Measurements from ENCODE around the gene CALU.

Gene CALU

DNA sequence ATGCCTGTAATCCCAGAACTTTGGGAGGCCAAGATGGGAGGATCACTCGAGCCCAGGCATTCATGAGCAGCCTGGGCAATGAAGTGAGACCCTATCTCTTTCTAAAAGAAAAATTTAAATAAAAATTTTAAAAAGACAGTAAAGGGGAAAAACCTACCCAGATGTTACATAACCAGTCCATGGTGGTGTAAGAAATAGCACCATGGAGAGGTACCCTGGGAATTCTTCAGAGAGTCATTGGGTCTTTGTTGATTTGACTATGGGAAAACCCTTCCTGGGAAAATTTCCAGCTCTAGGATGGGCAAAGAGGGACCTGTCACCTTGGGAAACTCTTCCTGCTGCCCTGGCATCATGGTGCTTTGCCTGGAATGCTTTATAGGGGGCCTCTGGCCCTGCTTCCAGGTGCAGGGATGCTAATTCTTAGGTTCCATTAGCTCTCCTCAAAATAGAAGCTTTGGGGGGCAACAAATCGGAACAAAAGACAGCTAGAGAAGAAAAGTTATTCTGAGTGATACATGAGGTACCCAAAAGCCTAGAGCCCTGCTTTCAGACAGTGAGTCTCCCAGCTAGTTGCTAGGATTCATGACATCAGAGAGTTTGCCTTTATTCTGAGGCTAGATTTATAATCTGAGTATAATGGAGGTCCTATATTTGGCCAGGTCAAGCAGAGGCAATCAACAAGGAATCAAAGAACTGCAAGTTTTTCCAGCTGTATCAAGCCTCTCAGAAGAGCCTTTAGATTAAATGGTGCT is 62.7 kb downstream of the CALU start:
- H2AFZ ChIP-seq (ENCODE audit: low read depth, low read length), result no peak overlapping the region
- H3K9me3 ChIP-seq (ENCODE audit: low read length), result peaks cover 2% of the 10 kb centered on the region
- H3K27me3 ChIP-seq (ENCODE audit: insufficient read depth, low read length), result no peaks in the 10 kb centered on the region
- H3K4me3 ChIP-seq (ENCODE audit: low read length), result no peak overlapping the region
- H3K4me1 ChIP-seq (ENCODE audit: insufficient read depth, low read length), result no peaks in the 10 kb centered on the region
- H3K36me3 ChIP-seq (ENCODE audit: insufficient read depth, low read length), result peaks cover 57% of the 10 kb centered on the region

- no peak overlapping the region for H2AFZ ChIP-seq (ENCODE audit: low read depth, low read length)
- no peaks in the 10 kb centered on the region for H3K4me1 ChIP-seq (ENCODE audit: insufficient read depth, low read length)
- H3K4me3 ChIP-seq (ENCODE audit: low read length), result no peak overlapping the region
- no peaks in the 10 kb centered on the region for H3K27me3 ChIP-seq (ENCODE audit: insufficient read depth, low read length)
- H3K36me3 ChIP-seq (ENCODE audit: insufficient read depth, low read length), result peaks cover 66% of the 10 kb centered on the region
- no peaks in the 10 kb centered on the region for H3K9me3 ChIP-seq (ENCODE audit: low read length)
Measured at GRCh38 chr7:128804484-128804883, 65.3 kb downstream of the CALU start.

DNA sequence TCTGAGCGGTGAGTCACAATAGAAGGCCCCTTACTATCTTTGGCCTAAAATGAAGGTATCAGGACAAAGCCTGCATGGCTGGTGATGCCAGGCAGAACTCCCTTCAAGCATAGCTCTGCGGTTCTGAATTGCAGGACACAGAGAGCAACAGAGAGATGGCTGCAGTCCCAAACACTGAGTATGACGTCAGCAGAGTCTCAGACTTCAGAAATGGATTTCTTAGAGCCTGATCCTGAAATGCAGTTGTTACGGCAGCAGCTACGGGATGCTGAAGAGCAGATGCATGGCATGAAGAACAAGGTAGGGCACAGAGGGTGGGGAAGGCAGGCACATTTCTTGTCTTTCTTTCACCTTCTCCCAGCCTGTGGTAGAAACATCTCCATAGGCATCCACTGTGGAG is 66.1 kb downstream of the CALU start:
- no peaks in the 10 kb centered on the region for H3K27me3 ChIP-seq (ENCODE audit: insufficient read depth, low read length)
- no peaks in the 10 kb centered on the region for H3K9me3 ChIP-seq (ENCODE audit: low read length)
- no peaks in the 10 kb centered on the region for H3K4me1 ChIP-seq (ENCODE audit: insufficient read depth, low read length)
- H3K4me3 ChIP-seq (ENCODE audit: low read length), result no peak overlapping the region
- H3K36me3 ChIP-seq (ENCODE audit: insufficient read depth, low read length), result peaks cover 68% of the 10 kb centered on the region
- no peak overlapping the region for H2AFZ ChIP-seq (ENCODE audit: low read depth, low read length)

DNA sequence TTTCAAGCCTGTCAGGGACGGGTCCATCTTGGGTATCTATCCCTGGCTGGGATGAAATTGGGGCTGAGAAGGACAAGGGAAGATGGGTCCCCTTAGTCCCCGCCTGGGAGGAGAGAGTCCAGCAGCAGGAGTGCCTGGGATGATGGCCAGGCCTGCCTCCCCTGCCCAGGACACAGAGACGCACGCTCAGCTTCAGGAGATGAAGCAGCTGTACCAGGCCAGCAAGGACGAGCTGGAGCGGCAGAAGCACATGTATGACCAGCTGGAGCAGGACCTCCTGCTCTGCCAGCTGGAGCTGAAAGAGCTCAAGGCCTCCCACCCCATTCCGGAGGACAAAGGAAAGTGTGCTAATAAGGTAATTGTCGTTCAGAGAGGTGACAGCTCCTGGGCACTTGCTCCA is 68.0 kb downstream of the CALU start:
- H3K4me3 ChIP-seq (ENCODE audit: low read length), result no peak overlapping the region
- no peak overlapping the region for H2AFZ ChIP-seq (ENCODE audit: low read depth, low read length)
- no peaks in the 10 kb centered on the region for H3K27me3 ChIP-seq (ENCODE audit: insufficient read depth, low read length)
- H3K9me3 ChIP-seq (ENCODE audit: low read length), result no peaks in the 10 kb centered on the region
- no peaks in the 10 kb centered on the region for H3K4me1 ChIP-seq (ENCODE audit: insufficient read depth, low read length)
- H3K36me3 ChIP-seq (ENCODE audit: insufficient read depth, low read length), result peaks cover 67% of the 10 kb centered on the region

GRCh38 chr7:128809363-128809762 is 70.2 kb downstream of the CALU start:
- peaks cover 58% of the 10 kb centered on the region for H3K36me3 ChIP-seq (ENCODE audit: insufficient read depth, low read length)
- no peaks in the 10 kb centered on the region for H3K4me1 ChIP-seq (ENCODE audit: insufficient read depth, low read length)
- H3K27me3 ChIP-seq (ENCODE audit: insufficient read depth, low read length), result no peaks in the 10 kb centered on the region
- no peak overlapping the region for H2AFZ ChIP-seq (ENCODE audit: low read depth, low read length)
- H3K4me3 ChIP-seq (ENCODE audit: low read length), result no peak overlapping the region
- no peaks in the 10 kb centered on the region for H3K9me3 ChIP-seq (ENCODE audit: low read length)

DNA sequence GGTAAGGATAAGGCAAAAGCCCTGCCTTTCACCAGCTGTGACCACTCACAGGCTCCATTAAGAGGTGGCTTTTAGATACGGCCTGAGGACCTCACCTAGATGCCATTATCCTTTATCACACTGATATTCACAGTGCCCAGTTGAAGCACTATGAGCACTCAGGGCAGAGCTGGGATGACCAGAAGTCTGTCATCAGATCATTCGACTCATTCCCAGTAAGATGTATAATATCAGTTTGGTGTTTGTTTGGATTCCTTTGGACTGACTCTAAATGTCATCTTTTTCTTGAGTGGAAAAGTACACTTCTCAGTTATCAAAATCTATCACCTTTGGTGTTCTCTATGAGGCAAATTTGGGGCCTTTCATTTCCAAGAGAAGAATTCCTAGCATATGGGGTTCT is 71.3 kb downstream of the CALU start:
- H2AFZ ChIP-seq (ENCODE audit: low read depth, low read length), result no peak overlapping the region
- no peak overlapping the region for H3K4me3 ChIP-seq (ENCODE audit: low read length)
- H3K9me3 ChIP-seq (ENCODE audit: low read length), result no peaks in the 10 kb centered on the region
- no peaks in the 10 kb centered on the region for H3K27me3 ChIP-seq (ENCODE audit: insufficient read depth, low read length)
- H3K4me1 ChIP-seq (ENCODE audit: insufficient read depth, low read length), result no peaks in the 10 kb centered on the region
- H3K36me3 ChIP-seq (ENCODE audit: insufficient read depth, low read length), result peaks cover 47% of the 10 kb centered on the region

- H3K9me3 ChIP-seq (ENCODE audit: low read length), result no peaks in the 10 kb centered on the region
- no peaks in the 10 kb centered on the region for H3K27me3 ChIP-seq (ENCODE audit: insufficient read depth, low read length)
- no peak overlapping the region for H2AFZ ChIP-seq (ENCODE audit: low read depth, low read length)
- H3K36me3 ChIP-seq (ENCODE audit: insufficient read depth, low read length), result peaks cover 42% of the 10 kb centered on the region
- no peaks in the 10 kb centered on the region for H3K4me1 ChIP-seq (ENCODE audit: insufficient read depth, low read length)
- no peak overlapping the region for H3K4me3 ChIP-seq (ENCODE audit: low read length)
Measured at GRCh38 chr7:128810997-128811396, 71.8 kb downstream of the CALU start.

- Histone ChIP-seq H3K4me1 (ENCODE audit: insufficient read depth, low read length) (no peaks in the 10 kb centered on the region), H3K36me3 (ENCODE audit: insufficient read depth, low read length) (peaks cover 33% of the 10 kb centered on the region)
Measured at GRCh38 chr7:128811631-128812430, 72.7 kb downstream of the CALU start.

DNA sequence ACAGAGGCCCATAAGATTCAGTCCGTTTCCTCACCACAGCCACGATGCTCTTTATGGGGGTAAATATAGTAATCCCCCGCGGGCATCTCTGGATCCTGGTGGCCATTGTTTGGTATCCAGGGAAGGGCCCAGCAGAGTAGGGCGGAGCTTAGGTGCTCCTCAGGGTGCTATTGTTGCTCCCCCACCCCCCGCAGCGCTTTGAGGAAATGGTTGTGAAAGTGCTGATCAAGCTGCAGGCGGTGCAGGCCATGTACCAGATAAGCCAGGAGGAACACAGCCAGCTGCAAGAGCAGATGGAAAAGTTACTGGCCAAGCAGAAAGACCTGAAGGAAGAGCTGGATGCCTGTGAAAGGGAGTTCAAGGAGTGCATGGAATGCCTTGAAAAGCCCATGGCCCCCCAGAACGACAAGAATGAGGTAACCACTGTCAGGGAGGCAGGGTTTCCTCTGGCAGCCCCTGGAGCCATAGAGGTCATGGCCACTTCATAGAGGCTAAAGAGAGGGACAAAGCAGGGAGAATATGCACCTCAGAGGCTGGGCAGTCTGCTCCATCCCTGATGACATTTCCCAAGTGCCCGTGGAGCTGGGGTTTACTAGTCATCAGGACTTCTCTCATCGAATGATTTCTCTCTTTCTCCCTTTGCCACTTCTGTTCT is 73.5 kb downstream of the CALU start:
- Histone ChIP-seq H3K4me1 (ENCODE audit: insufficient read depth, low read length) (no peaks in the 10 kb centered on the region), H3K27me3 (ENCODE audit: insufficient read depth, low read length) (no peaks in the 10 kb centered on the region), H3K9me3 (ENCODE audit: low read length) (no peaks in the 10 kb centered on the region), H3K4me3 (ENCODE audit: low read length) (no peak overlapping the region), H3K36me3 (ENCODE audit: insufficient read depth, low read length) (peaks cover 27% of the 10 kb centered on the region), H2AFZ (ENCODE audit: low read depth, low read length) (no peak overlapping the region)

More at GRCh38 chr7:128811631-128812430, 72.7 kb downstream of the CALU start:
- Histone ChIP-seq H3K9me3 (ENCODE audit: low read length) (no peaks in the 10 kb centered on the region), H3K27me3 (ENCODE audit: insufficient read depth, low read length) (no peaks in the 10 kb centered on the region), H2AFZ (ENCODE audit: low read depth, low read length) (no peak overlapping the region), H3K4me3 (ENCODE audit: low read length) (no peak overlapping the region)

GRCh38 chr7:128814499-128814898 is 75.3 kb downstream of the CALU start:
- Histone ChIP-seq H3K27me3 (ENCODE audit: insufficient read depth, low read length) (no peaks in the 10 kb centered on the region), H3K4me3 (ENCODE audit: low read length) (no peak overlapping the region), H3K4me1 (ENCODE audit: insufficient read depth, low read length) (no peaks in the 10 kb centered on the region)

GRCh38 chr7:128815289-128815942 is 76.3 kb downstream of the CALU start:
- H3K27me3 ChIP-seq (ENCODE audit: insufficient read depth, low read length), result no peaks in the 10 kb centered on the region
- no peaks in the 10 kb centered on the region for H3K4me1 ChIP-seq (ENCODE audit: insufficient read depth, low read length)
- H3K9me3 ChIP-seq (ENCODE audit: low read length), result no peaks in the 10 kb centered on the region
- H2AFZ ChIP-seq (ENCODE audit: low read depth, low read length), result no peak overlapping the region
- H3K4me3 ChIP-seq (ENCODE audit: low read length), result no peak overlapping the region
- peaks cover 12% of the 10 kb centered on the region for H3K36me3 ChIP-seq (ENCODE audit: insufficient read depth, low read length)

More at GRCh38 chr7:128814499-128814898, 75.3 kb downstream of the CALU start:
- peaks cover 17% of the 10 kb centered on the region for H3K36me3 ChIP-seq (ENCODE audit: insufficient read depth, low read length)
- H3K9me3 ChIP-seq (ENCODE audit: low read length), result no peaks in the 10 kb centered on the region
- no peak overlapping the region for H2AFZ ChIP-seq (ENCODE audit: low read depth, low read length)

GRCh38 chr7:128818694-128819093 is 79.5 kb downstream of the CALU start:
- Histone ChIP-seq H3K4me1 (ENCODE audit: insufficient read depth, low read length) (no peaks in the 10 kb centered on the region), H3K9me3 (ENCODE audit: low read length) (no peaks in the 10 kb centered on the region), H2AFZ (ENCODE audit: low read depth, low read length) (no peak overlapping the region), H3K27me3 (ENCODE audit: insufficient read depth, low read length) (no peaks in the 10 kb centered on the region), H3K36me3 (ENCODE audit: insufficient read depth, low read length) (no peaks in the 10 kb centered on the region), H3K4me3 (ENCODE audit: low read length) (no peak overlapping the region)

Measured in neuron (in vitro differentiated cells).